ENCODE measurements around the gene FGF12.

Gene FGF12

DNA sequence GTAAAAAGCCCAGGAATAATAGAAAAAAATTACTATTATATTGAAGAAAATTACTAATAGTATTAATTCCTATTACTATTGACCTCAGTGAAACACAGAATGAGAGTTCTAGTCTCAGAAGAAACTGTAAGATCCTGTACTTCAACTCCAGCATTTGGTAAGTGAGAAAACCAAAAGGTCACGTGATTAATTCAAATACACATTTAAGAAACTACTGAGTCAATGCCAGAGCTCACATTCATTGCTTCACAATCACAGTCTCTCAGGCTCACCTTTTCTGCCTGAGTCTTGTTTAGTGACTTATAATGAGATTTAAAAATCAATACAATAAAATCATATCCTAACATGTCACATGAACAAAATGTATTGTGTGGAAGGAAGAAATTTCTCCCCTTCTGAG, 556.1 kb downstream of the FGF12 start:
- no peak for DNase-seq

DNA sequence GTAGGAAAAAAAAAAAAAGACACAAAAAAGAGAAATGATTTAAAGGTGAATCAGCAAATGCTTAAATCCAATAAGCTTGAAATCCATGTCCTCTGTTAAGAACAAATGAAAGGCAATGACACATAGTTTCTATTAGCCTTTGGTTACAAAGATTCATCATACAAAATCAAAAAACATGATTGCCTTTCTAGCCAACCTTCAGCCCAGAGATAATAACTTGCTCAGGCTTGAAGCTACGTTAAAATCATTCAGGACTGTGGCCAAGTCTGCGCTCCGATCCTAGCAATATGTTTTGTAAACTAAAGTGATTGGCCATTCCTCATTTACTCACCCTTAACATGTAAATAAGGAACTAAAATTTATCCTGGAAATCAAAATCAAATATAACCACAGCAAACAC, 556.7 kb downstream of the FGF12 start:
- DNase-seq = no peak

DNA sequence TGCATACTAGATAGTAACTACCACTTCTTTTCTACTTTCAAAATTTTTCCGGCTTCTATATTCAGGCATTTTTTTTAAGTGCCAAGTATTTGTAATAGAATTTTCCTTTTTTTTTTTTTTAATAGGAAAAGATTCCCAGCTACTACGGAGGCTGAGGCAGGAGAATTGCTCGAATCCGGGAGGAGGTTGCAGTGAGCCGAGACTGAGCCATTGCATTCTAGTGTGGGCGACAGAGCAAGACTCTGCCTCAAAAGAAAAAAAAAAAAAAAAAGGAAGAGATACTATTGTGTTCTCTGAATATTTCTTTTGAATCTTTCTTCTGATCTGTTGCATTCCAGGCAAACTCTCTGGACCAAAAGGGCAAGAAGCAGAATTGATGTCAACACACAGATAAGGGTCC, 557.3 kb downstream of the FGF12 start:
- DNase-seq = no peak

DNA sequence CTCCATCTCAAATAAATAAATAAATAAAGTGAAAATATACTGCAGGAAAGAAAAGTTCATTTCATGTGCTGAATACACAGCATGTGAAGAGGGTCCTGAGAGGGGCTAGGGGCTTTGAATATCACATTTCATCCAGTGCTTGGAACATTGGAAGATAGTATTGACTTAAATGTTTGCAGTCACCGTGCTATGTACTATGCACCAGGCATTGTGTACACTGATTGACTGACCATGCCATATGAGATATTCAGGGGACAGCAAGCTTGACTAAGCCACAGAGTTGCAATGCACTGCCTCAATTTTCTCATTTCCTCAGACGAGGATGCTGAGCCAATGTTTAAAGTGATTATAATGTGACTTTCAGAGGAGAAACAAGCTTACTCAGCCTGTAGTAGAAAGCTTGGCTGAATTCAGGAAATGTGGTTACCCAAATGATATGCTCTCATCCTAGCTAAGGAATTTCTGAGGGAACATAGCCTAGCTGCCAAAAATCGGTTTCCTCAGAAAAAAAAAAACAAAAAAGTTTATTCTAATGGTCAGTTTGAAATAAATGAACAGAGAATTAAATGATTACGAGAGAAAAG, 557.9 kb downstream of the FGF12 start:
- no peak for DNase-seq

DNA sequence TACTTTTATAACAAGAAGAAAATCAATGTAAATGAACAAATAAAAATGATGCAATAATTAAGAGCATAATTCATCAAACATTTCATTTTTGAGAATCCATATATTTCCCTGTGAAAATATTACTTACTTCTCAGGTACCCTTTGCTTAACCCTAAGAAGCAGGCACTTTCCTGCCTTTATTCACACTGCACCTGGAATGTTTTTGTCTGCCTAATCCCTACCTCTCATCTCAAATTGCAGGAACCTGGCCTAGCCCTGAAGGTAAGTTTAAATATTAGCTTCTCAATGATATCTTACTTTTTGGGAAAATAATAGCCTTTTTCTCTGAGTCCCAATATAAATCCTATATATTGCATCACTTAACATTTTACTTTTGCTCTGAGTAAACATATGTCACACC, 559.1 kb downstream of the FGF12 start:
- no peak for DNase-seq

DNA sequence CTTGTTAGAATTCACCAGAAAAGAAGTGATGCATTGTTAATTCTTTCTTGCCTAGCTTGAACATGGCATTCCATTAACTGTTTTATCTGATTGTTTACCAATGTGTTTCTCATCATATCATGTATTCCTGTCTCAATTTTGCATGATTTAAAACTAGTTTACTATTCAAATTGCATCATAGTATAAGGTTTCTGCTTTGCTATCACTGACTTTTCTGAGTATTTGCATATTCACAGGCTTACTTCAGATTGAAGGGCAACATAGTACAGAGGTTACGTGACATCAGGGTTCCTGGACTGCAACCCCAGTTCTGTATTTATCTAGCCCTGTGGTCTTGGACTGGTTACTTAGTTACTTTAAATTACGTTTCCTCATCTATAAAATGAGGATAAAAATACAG, 561.8 kb downstream of the FGF12 start:
- DNase-seq = no peak

DNA sequence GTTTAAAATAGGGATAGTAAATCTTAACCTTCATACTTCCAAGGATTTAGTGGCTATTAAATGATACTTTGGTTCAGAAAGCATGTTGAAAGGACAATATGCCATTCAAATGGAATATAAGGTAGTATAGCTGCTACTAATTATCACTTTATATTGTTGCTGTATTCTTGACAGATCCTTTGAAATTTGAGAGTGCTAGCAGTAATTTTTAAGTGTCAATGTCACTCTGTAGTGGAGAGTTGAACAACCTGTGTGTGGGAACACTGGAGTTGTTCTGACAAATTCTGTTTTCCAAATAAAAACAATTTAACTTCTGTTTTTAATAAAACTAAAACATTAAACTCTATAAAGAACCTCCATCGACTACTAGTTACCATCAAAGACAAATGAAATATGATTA, 565.7 kb downstream of the FGF12 start:
- DNase-seq = no peak

DNA sequence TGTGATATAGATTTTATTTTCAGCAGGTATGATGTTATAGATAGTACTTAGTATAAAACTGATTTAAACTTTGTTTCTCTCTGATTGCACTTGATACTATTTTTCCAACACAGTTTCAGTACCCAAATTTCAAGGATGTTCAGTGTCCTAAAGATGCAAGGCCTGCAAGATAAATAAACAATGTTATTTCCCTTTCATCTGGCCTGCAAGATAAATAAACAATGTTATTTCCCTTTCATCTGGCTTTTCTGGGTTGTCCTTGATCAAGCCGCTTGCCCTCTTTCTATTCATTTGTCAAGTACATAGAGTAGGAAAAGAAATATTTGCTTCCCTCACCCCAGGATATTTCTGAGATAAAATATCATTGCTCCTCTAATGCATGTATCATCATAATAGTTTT, 571.0 kb downstream of the FGF12 start:
- DNase-seq = no peak

DNA sequence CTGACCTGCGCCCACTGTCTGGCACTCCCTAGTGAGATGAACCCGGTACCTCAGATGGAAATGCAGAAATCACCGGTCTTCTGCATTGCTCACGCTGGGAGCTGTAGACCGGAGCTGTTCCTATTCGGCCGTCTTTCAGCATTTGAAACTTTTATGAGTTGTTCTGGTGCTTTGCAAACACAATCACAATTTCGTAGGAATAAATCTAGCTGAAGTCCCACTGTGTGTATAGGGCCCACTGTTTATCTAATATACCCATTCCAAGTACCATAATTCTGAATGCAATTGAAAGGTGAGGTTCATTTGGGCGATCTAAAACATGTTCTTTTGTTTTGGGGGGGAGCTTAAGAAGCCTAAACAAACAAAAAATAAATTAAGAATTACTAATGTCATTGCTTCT, 572.1 kb downstream of the FGF12 start:
- no peak for DNase-seq

DNA sequence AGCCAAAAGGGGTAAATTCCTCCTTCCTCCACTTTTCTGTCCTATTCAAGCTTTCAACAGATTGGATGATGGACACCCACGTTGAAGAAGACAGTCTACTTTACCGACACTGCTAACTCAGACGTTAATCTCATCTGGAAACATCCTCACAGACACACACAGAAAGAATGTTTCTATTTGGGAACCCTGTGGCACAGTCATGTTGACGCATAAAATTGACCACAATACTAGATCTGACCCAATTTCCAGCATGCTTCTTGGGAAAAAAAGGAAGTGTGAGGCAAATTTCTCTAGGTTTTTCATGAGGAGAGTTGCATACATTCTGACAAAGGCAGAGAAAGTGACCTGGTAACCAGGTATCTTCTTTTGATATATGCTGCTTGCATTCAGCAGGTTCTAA, 594.1 kb downstream of the FGF12 start:
- DNase-seq = no peak

DNA sequence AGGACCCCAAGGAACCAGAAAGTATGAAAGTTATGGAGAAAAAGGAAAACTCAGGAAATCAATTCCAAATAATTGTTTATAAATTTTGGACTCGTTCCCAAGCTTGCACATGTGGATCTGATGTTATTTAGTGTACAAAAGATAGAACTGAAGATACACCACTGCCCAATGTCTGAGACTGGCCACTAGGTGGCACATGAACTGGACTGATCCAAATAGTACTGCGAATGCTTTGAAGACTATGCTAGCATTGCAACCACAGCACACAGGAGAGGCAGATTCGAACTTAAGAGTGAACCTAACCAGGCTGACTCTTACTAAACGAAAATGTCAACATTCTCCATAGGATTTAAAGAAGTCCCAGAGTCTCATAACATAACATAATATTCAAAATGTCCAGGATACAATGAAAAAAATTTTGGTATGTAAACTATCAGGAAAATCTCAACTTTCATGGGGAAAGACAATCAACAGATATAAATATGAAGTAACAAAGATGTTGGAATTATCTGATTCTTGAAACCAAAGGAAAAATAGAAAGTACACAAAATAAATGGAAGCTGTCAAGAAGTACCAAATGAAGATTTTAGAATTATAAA, 596.7 kb downstream of the FGF12 start:
- DNase-seq = peak; percentile 4

DNA sequence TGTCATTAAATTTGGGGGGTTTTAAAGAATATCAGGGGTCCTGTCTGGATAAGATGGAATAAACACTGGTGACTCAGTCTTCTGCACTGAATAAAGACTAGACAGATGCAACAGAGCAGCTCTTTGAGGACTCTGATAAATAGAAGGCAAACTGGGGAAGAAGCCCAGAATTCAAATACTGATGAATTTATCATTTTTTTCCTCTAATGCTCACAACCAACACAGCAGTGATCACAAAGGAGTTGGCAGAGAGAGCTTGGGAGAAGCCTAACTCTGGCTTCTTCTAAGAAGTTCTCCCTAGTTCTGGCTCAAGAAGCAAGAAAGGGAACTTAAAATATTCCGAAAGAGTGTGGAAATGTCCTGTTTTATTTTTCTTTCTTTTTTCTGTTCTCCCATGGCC, 597.8 kb downstream of the FGF12 start:
- DNase-seq = no peak

DNA sequence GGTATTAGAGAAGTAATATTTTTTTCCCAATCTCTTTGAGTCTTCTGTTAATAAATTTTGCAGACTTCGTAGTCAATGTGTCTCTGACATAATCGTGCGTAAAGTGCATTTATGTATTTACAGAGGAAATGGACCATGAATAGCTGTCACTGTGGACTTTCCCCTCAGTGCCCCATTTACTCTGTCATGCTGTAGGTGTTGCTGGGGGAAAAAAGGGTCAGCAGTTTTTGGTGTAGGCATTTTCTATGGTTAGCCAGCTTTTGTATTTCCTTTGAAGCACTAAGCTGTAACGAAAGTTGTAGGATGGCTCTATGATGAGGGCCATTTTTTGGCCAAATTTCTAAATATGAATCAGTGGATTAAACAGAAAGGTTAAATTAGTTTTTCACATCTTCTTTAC, 598.4 kb downstream of the FGF12 start:
- DNase-seq = no peak

DNA sequence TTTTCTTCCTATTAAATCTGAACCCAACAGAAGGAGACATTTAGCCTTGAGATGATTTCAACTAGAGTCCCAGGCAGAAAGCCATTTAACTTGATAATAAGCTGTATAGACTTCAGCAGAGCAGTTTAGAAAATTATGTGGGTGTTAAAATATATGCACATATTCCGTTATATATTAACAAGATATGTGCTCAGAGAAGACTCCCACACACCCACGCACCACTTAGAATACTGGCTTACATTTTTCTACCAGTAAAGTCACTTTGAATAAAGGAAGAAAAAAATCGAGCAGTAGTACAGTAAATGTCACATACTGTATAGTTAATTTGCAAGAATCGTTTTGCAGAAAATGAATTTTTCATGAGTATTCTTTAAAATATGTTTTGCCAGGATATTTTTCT, 599.3 kb downstream of the FGF12 start:
- no peak for DNase-seq

DNA sequence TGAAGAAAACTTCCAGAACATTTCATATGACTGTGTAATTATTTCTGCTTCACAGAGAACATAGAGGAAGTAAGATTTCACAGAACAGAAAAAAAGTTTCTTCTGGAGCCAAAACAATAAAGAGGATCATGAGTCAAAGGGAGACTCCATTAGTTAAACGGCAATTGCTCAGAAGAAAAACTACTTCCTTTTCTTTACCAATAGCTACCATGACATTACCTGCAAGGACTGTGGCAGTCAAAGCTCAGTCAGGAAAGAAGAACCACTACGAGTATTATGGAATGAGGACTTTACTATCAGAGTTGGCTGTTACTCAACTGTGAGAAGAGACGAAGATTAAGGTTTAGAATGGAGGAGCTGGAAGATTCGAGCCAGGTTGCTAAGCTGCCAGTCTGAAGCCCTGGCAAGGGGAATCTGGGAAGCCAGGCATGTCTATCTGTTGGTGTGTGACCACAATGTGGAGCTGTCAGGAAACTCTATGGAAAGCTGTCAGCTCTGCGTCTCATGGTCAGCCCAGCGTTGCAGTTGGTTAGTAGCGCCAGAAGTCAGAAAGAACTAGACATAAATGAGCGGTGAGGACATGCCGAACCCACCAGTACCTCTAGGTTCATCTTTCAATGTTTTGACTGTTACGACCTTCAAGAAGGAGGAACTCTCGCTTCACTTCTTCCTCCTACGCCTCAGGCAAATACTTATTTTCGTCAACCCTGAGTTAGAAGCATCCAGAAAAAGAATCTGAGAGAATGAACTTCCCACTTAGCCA, 604.3 kb downstream of the FGF12 start:
- DNase-seq = no peak

DNA sequence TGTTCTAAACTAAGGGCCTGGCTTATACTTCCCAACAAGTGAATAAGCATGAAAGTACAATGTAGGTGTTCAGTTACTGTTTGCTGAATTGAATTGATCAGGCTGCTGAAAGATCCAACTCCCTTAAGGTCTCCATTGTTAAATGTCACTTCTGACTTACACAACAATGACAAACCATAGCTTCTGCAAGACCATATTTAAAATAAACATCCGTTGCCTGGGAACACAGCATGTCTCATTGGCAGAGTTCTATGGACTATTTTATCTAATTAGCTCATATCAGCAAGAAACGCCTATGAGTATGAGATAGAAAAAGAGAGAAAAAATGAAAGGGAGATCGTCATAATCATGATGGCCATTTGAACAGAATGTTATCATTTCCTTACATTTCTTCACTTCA, 605.4 kb downstream of the FGF12 start:
- no peak for DNase-seq

DNA sequence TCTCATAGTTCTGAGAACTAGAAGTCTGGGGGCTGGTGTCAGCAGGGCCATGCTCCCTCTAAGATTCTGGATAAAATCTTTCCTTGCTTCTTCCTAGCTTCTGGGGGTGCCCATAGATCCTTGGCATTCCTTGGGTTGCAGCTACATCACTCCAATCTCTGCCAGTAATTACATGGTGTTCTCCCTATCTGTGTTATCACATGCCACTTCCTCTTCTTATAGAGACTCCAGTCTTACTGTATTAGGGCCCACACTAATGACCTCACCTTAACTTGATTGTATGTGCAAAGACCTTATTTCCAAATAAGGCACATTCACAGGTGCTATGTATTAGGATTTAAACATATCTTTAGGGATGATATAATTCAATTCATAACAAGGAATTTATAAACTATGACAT, 618.5 kb downstream of the FGF12 start:
- DNase-seq = no peak

DNA sequence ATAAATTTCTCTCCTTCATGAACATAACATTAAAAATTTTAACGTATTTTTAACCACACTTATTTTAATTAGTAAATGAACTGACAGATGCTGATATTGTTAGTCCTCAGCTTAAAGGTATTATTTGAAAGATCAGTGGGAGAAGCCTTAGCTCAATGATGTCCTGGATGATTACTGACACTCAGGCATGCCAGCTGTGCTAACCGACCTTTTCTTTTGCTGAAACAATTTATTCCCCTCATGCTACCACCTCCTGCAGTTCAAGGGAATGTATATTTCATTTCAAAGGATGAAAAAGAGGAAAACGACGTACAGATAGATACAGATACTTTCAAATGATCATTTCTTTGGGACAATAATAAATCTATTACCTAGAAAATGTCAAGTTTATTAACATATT, 620.8 kb downstream of the FGF12 start:
- no peak for DNase-seq

DNA sequence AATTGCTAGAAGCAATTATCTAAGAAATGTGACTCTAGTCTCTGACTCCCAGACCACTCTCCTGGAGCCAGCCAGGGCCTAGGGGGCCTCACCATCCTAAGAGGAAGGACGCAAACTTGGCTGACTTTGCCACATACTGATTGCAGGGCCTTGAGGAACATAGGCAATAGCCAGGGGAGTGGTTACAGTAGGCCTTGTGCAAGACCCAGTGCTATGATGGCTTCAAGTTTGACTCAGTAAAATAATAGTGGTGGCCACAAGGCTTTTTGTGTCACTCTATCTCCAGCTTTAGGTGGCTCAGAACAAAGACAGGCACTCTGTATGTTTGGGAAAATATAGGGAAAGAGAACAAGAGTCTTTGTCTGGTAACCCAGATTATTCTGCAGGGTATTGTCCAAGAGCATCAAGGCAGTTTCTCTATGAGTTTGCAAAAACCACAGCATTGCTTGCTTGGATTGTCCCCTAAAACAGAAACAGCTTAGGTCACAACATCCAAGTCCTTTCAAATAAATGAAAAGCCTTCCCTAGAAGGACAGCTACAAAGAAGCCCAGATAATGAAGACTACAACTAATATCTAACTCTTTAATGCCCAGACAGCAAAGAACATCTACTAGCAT, 634.8 kb downstream of the FGF12 start:
- DNase-seq = no peak

DNA sequence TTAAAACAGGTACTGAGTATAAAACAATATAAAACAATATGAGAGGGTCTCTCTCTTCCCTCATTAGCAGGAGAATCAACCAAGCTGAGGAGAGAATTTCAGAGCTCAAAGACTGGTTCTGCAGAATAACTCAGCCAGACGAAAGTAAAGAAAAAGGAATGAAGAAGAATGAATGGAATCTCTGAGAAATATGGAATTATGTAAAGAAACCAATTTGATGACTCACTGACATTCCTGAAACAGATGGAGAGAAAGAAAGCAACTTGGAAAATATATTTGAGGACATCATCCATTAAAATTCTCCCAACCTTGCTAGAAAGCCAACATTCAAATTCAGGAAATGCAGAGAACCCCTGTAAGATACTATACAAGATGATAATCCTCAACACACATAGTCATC, 635.5 kb downstream of the FGF12 start:
- no peak for DNase-seq

DNA sequence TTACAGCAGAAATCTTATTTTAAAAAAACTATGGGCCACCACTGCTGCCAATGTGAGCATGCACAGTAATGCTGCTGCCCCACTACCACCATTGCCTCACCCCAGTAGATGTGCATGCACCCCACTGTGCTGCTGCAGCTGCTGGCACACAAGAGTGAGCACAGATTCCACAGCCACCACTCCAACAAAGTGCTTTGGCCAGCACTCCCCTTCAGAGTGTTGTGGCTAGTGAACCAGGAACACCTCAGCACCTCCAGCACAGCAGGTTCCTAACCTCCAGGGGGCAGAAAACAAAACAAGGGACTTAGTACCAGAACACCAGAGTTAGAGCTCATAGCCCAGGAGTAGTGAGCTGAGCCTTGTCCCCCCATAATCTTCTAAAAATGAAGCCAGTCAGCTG, 636.8 kb downstream of the FGF12 start:
- no peak for DNase-seq
